ENCODE data around the gene VCP. TPM values are rescaled to one million over a fixed set of nuclear protein-coding genes. Genes with fewer than 3 reads are reported as not detected.

VCP gene
- total RNA-seq, 2 donors from 2014 or later = 150 to 157 TPM

DNA sequence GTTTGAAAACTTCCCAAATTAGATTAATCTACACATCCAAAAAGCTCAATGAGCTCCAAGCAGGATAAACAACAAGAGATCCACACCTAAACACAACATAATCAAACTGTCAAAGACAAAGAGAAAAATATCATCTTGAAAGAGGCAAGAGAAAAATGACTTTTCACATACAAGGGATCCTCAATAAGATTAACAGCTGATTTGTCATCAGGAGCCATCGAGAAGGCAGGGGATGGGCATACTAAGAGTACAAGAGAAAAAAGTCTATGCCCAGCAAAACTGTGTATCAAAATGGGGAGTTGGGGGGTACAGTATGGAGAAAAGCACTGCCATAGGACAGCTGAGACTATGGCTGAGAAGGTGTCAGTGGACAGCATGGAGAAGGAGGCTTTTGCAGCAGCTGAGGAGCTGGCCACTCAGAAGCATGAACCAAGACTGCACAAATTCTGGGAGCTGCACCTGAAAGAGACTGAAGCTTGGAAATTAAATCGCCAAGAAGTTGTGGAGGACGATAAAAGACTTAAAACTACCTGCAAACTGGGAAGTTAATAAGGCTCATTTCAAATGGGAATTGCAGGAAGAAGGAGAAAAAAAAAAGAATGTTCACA lies 62.0 kb downstream of the VCP start:
- peaks cover 46% of the 10 kb centered on the region for H3K36me3 ChIP-seq

More for the DNA sequence above, 62.0 kb downstream of the VCP start:
- TF ChIP-seq, protein P1, sequence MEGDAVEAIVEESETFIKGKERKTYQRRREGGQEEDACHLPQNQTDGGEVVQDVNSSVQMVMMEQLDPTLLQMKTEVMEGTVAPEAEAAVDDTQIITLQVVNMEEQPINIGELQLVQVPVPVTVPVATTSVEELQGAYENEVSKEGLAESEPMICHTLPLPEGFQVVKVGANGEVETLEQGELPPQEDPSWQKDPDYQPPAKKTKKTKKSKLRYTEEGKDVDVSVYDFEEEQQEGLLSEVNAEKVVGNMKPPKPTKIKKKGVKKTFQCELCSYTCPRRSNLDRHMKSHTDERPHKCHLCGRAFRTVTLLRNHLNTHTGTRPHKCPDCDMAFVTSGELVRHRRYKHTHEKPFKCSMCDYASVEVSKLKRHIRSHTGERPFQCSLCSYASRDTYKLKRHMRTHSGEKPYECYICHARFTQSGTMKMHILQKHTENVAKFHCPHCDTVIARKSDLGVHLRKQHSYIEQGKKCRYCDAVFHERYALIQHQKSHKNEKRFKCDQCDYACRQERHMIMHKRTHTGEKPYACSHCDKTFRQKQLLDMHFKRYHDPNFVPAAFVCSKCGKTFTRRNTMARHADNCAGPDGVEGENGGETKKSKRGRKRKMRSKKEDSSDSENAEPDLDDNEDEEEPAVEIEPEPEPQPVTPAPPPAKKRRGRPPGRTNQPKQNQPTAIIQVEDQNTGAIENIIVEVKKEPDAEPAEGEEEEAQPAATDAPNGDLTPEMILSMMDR (IDR thresholded peaks at IDR 0.05) = no peak
- H3K27me3 ChIP-seq = no peaks in the 10 kb centered on the region
- peaks cover 0 to 17% of the 10 kb centered on the region in 2 donors for H3K9me3 ChIP-seq
- H3K4me3 ChIP-seq = no peak overlapping the region
- no peaks in the 10 kb centered on the region for H3K4me1 ChIP-seq
- DNase-seq (ENCODE audit: low spot score) = peak; percentile 5
- H3K27ac ChIP-seq = no peak overlapping the region

Other genes with a start within 250 kb of the VCP start
- under 1 TPM in 1 of 2 donors, not detected in 1; 0.67 TPM for gene PHF24, start 114.3 kb downstream of the VCP start, total RNA-seq
- 10 to 100 TPM; 34.9 to 82.4 TPM for gene DNAJB5, start 82.9 kb downstream of the VCP start, total RNA-seq
- 1 to 10 TPM in 1 of 2 donors, under 1 TPM in 1; 0.89 to 1.9 TPM for gene FANCG, start 7.3 kb upstream of the VCP start, total RNA-seq
- gene PIGO, start 24.0 kb upstream of the VCP start, total RNA-seq = 10 to 100 TPM in 1 of 2 donors, 1 to 10 TPM in 1; 9.0 to 12.3 TPM
- 100 to 1,000 TPM; 114 to 115 TPM for gene STOML2, start 30.5 kb upstream of the VCP start, total RNA-seq
- gene ATOSB, start 43.2 kb upstream of the VCP start, total RNA-seq = 10 to 100 TPM; 19.6 to 22.2 TPM
- gene UNC13B, start 89.4 kb upstream of the VCP start, total RNA-seq = 10 to 100 TPM; 12.9 to 14.6 TPM